GM21717 (cell line): ENCODE measurements around the gene EIF3K.

ENCODE experiments used
- ATAC-seq: cut with Tn5 transposase; IDR thresholded peaks from one replicate; pipeline ENCODE4 v1.9.1; 2021; ENCODE audit warnings: mild to moderate bottlenecking, moderate library complexity; ENCODE audit not compliant: unreplicated experiment

EIF3K gene

GRCh38 chr19:38665219-38665931 lies 46.4 kb downstream of the EIF3K start:
- no peak for ATAC-seq

GRCh38 chr19:38665950-38666662 lies 47.1 kb downstream of the EIF3K start:
- no peak for ATAC-seq

DNA sequence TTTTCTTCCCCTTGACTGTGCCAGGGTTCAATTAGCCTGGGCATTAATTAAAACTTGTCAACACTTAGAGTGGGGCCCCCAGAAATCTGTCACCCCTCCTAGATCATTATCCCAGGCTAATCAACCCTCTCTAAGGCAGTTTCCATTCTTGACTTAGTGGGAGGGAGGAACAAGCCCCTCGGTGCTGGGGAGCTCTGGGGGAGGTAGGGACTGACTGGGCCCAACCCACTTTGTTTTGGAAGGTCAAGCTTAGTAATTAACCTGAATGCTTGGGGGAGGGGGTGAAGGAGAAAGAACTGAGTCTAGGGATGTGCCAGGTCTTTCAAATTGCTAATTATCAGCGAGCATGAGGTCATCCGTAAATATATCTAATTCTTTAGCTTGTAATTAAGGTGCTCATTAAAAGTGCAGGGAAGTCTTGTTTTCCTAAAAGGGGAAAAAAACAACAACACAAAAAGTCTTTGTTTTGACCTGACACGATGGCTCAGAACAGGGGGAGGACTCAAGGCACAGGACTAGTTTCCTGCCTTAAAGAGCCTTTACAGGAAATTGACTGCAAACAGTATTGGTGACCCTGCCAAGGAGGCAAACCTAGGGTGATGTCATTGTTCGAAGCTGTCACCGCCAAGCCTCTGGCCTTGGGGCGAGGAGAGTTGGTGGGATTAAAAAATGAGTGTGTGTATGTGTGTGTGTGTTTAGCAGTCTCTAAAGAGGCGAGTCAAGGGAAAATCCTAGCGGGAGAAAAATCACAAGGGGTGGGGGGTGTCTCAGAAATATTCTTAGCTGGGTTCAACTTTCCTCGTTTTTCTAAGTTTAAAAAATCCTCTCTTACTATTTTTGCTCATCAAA lies 47.9 kb downstream of the EIF3K start:
- no peak for ATAC-seq

DNA sequence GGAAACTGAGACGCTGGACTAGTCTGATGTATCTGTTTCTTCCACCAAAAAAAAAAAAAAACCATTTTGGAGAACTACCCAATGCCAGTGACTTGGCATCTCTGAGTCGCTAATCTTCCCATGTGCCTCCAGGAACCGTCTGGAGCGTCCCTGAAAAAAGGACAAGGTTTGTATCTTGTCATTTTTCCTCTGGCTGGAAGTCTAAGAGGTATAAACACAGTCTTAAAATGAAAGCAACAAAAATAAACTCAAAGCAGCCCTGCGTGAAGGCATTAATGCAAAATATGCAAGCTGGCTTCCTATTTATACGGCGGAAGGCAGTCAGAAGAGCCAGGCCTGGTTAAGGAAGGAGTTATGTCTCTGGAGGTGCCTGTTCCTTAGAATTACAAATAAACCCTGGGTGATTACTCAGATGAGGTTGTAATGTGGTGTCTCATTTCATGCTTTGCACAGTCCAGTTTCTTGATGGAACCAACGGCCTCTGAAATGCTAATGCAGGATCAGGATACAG lies 48.7 kb downstream of the EIF3K start:
- ATAC-seq = no peak

DNA sequence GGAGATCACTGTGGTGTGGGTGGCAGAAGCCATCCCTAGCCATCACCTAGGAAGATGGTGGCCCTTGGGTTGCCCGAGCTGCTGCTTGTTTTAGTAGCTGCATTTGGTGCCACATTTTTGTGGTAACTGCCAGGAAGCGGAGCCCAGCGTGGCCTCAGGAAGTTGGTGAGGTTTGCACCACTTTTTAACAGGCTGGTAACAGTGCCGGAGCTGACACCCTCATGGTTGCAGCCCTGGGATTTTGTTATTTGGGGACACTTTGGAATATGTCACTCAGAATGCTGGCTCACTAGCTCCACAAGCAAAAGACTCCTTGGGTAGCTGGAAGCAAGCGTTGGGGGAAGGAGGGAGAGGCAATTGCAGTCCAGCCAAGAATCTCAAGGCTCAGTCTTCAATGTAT lies 50.6 kb downstream of the EIF3K start:
- no peak for ATAC-seq

DNA sequence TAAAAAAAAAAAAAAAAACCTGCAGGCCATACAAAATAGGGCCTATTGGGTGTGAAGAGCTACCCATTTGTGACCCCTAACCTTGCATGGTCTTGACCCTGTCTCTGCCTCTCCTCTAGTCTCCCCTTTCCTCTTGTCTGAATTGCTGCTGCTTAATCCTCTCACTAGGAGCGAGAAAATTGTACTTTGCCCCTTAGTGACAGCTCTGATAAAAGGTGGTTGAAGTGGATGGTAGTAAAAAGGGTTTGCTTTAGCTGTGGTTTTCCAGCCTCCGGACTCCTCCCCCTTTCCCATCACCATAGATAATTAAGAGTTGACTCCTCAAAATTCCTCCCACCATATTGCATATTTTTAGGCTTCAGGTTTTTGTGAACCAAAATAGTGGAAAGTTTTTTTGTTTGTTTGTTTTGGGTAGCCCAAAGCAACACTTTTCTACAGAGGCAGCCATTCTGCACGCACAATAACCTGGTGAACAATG lies 52.0 kb downstream of the EIF3K start:
- no peak for ATAC-seq

- ATAC-seq = no peak
Observed at GRCh38 chr19:38671654-38672053, 52.7 kb downstream of the EIF3K start.

GRCh38 chr19:38673030-38673429 lies 54.0 kb downstream of the EIF3K start:
- ATAC-seq = no peak

DNA sequence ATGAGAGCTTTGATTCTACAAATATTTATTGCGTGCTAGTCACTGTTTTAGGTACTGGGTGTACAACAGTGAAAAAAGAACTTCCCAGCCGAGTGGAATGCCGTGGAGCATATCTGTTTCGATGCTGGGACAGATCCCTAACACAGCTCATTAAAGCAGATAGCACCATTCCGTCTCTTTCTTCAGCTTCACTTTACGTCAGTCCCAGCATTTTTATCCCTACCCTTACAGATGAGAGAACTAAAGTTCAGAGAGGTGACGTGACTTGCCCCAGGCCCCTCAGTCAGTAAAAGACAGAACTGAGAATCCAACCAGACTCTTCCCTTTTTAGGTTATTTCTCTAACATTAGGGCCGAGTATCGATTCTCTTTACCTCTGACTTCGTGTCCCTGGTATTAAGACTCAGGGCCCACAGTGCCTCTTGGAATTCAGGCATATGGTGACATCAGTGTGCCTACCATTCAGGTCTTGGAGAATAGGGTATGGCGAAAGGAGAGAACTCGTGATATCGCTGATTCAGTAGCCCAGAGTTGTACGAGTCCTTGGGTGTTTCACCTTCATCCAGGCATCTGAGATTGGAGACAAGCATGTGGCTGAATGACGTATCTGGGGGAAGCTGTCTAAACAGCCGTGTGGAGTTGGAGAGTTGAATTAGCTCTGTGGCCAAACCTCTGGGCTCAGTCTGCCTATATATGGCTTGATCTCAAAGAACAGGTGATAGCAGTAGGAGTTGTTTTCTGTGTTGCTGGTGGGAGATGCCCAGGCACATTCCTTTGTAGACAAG lies 55.6 kb downstream of the EIF3K start:
- no peak for ATAC-seq

GRCh38 chr19:38675611-38676010 lies 56.6 kb downstream of the EIF3K start:
- ATAC-seq = no peak

DNA sequence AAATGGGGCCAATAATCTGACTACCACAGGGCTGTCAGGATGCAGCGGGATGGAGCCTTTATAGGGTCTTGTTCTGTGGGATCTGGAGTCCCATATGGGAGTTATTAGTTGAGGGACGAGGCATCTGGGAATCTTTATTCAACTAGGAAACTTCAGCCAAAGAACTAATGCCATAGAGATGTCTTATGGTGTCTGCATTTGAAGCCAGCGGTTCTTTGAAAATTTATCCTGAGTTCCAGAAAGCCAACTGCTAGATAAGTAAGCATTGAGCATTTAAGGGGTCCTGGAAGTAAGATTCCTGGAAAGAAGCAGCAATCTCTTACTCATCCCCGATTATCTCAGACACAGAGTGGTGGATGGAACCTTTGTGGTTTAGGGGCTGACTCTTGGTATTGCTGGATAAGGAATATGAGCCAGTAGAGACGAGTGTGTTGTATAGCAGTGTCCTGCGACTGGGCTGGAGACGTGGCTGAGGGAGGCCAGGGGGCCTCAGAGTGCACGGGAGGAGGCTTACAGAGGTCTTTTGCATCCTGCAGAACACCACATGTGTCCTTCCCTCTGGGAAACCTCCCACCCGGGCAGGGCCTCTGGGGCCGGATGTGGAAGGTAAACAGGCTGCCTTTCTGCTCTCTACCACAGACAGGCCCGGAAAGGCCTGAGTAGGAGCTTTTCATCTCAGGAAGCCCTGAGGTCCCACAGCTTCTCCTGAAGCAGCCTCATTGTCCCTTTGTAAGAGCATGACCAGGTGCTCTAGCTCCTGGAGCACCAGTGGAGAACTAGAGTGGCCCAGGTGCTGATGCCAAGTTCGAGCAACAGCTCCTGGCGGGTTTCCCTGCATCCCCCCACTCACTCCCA lies 57.3 kb downstream of the EIF3K start:
- ATAC-seq = no peak

- no peak for ATAC-seq
Observed at GRCh38 chr19:38676878-38677646, 58.1 kb downstream of the EIF3K start.

- ATAC-seq = no peak
Observed at GRCh38 chr19:38678217-38678890, 59.4 kb downstream of the EIF3K start.

GRCh38 chr19:38678891-38679494 lies 60.0 kb downstream of the EIF3K start:
- no peak for ATAC-seq

- ATAC-seq = no peak
Observed at GRCh38 chr19:38679839-38680238, 60.9 kb downstream of the EIF3K start.

DNA sequence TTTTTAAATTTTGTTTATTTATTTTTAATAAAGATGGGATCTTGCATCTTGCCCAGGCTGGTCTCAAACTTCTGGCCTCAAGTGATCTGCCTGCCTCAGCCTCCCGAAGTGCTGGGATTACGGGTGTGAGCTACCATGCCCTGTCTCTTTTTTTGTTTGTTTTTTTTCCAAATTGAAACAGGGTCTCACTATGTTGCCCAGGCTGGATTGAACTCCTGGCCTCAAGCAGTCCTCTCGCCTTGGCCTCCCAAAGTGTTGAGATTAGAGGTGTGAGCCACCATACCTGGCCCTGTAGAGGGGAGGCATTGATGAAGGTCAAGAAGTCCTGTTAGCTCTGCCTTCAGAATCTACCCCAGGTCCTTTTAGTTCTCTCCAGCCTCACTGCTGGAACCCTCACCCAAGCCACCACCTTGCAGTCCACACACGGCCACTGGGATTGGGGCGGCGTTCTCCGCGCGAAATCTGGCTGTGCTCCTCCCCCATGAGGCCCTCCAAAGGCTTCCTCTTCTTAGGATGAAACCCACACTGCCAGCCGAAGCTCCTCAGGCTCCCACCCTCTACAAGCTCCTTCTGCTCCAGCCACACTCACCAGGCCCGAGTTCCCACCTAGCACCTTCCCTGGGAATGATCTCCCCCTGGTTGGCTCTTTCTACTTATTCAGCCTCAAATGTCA lies 63.3 kb downstream of the EIF3K start:
- ATAC-seq = no peak

GRCh38 chr19:38682872-38683392 lies 63.9 kb downstream of the EIF3K start:
- ATAC-seq = no peak
